GM18505 (cell line): Measurements from ENCODE around the gene SENP7.
A peak's percentile ranks its signal among the peaks of the same experiment; 100 is the strongest.
"Not testable (repeated sequence)": the region's sequence is repeated elsewhere in the genome, so short reads cannot be mapped to it uniquely, and the experiment has no call there.

Experiments used
- ATAC-seq: cut with Tn5 transposase; IDR thresholded peaks from one replicate; pipeline ENCODE4 v1.9.1; 2021; ENCODE audit not compliant: unreplicated experiment
- POLR2A ChIP-seq: IDR thresholded peaks from 4 replicates; pipeline ENCODE4 v1.6.1; 2011; ENCODE audit warnings: borderline replicate concordance; ENCODE audit not compliant: insufficient read depth, insufficient read length; ENCODE audit errors: extremely low read depth

The SENP7 gene, protein sequence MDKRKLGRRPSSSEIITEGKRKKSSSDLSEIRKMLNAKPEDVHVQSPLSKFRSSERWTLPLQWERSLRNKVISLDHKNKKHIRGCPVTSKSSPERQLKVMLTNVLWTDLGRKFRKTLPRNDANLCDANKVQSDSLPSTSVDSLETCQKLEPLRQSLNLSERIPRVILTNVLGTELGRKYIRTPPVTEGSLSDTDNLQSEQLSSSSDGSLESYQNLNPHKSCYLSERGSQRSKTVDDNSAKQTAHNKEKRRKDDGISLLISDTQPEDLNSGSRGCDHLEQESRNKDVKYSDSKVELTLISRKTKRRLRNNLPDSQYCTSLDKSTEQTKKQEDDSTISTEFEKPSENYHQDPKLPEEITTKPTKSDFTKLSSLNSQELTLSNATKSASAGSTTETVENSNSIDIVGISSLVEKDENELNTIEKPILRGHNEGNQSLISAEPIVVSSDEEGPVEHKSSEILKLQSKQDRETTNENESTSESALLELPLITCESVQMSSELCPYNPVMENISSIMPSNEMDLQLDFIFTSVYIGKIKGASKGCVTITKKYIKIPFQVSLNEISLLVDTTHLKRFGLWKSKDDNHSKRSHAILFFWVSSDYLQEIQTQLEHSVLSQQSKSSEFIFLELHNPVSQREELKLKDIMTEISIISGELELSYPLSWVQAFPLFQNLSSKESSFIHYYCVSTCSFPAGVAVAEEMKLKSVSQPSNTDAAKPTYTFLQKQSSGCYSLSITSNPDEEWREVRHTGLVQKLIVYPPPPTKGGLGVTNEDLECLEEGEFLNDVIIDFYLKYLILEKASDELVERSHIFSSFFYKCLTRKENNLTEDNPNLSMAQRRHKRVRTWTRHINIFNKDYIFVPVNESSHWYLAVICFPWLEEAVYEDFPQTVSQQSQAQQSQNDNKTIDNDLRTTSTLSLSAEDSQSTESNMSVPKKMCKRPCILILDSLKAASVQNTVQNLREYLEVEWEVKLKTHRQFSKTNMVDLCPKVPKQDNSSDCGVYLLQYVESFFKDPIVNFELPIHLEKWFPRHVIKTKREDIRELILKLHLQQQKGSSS

GRCh38 chr3:101512646-101513418, at the start of gene SENP7:
Gene SENP7 (minus strand): TSS chr3:101513212. CDS start chr3:101513130, 82 bp downstream.
- TF ChIP-seq POLR2A: peak; percentile 67
- ATAC-seq: peak; percentile 57

DNA sequence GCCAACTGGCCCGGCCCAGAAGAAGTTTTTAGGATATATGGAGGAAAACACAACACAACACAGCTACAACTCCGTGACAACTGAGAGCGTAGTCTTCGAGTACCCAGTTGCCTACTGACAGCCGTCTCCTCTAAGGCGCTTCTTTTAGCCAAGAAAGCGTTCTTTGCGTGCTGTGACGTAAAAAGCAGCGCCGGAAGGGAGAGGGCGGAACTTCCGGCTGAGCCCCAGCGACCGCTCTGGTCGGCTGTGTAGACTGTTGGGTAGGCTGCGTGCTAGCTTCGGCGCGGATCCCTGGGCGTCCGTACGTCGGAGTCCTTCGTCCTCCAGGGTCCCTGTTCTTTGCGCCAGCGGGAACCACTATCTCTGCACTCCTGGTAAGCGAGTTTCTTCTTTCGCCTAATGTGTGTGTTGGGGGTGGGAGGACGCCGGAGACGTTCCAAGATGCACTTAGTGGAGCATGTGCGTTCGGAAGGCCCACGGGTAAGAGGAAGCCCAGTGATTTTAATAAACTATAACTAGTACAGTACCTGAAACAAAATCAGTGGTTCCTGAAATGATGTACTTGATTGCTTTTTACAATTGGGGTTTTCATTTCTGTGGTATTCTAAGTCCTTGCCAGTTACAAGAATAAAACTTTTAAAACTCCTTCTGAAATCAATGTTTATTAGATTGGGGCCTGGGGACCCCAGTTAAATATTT, 48.8 kb upstream of the SENP7 start, which contains the start of gene TRMT10C:
Gene TRMT10C (plus strand): TSS at position 239 of the 699 bp plus-strand sequence. CDS start 2,914 bp downstream, outside the sequence.
- peak; percentile 93 for TF ChIP-seq POLR2A
- ATAC-seq: peak; percentile 99

DNA sequence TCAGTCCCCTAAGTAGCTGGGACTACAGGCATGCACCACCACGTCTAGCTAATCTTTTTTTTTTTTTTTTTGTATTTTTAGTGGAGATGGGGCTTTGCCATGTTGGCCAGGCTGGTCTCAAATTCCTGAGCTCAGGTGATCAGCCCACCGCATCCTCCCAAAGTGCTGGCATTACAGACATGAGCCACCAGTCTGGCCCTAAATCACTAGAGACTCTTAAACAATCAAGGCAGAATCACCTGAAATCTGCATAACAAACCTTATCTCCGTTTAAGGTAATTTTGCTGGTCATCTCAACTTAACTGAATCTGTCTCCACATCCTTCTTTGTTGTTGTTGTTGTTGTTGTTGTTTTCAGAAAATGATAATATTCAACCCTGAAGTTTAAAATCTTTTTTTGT, 43.1 kb upstream of the SENP7 start:
- no peak for TF ChIP-seq POLR2A
- no peak for ATAC-seq

GRCh38 chr3:101553381-101553780, 40.4 kb upstream of the SENP7 start:
- ATAC-seq: not testable (repeated sequence)

- ATAC-seq: not testable (repeated sequence)
Measured at GRCh38 chr3:101551359-101552081, 38.5 kb upstream of the SENP7 start.

- no peak for ATAC-seq
- TF ChIP-seq POLR2A: no peak
Measured at GRCh38 chr3:101549473-101549872, 36.5 kb upstream of the SENP7 start.

- TF ChIP-seq POLR2A: no peak
- ATAC-seq: no peak
Measured at GRCh38 chr3:101548527-101549105, 35.6 kb upstream of the SENP7 start.

DNA sequence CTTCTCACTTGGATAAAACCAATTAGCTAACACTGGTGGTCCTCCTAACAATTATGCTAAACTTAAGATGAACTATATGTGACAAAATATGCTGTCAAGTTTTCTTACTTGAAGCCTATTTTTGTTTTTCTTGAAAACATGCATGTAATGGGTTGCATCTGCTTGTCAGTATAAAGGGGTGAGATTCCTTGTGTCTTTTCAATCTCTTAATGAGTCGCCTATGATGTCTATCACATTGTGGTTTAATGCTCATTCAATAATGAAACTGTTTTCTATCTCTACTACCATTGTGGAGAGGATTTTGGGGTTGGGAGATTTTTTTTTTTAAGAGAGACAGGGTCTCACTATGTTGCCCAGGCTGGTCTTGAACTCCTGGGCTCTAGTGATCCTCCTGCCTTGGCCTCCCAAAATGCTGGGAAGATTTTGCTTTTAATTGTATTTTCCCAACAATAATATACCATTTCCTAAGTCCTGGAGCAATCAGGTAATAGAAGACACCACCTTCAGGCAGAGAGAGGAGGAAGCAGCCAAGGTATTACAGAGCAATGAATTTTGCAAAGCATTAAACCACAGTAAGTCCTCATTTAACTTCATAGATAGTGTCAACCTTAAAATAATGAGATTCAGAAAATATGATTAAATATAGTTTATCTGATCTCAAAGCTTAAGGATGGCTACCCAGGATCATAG, 31.3 kb upstream of the SENP7 start:
- TF ChIP-seq POLR2A: no peak
- no peak for ATAC-seq

GRCh38 chr3:101542957-101543356, 29.9 kb upstream of the SENP7 start:
- no peak for ATAC-seq
- TF ChIP-seq POLR2A: no peak

- ATAC-seq: not testable (repeated sequence)
Measured at GRCh38 chr3:101536955-101537354, 23.9 kb upstream of the SENP7 start.

- ATAC-seq: no peak
- no peak for TF ChIP-seq POLR2A
Measured at GRCh38 chr3:101536266-101536665, 23.3 kb upstream of the SENP7 start.
